Mucosa of descending colon (tissue), 3 donors: ENCODE results near the gene GOLGA6L26. TPM values are rescaled to one million over a fixed set of nuclear protein-coding genes. Genes with fewer than 3 reads are reported as not detected.
A peak's percentile ranks its signal among the peaks of the same experiment; 100 is the strongest.
"Not testable (repeated sequence)": the region's sequence is repeated elsewhere in the genome, so short reads cannot be mapped to it uniquely, and the experiment has no call there.

ENCODE experiments used
- ATAC-seq: fragments of 200-7000 bp; cut with Tn5 transposase; one replicate; pipeline ENCODE4 v1.9.1; 2020; ENCODE audit warnings: mild to moderate bottlenecking, moderate library complexity
- DNase-seq, 3 donors: peaks; one replicate each; pipeline ENCODE4 v3.0.0-alpha.2; 2020
- H3K36me3 ChIP-seq: fragments of 200-600 bp; one replicate; pipeline ENCODE4 v1.8.0; 2021; ENCODE audit warnings: low read depth, mild to moderate bottlenecking
- H3K4me1 ChIP-seq: fragments of 200-600 bp; one replicate; pipeline ENCODE4 v1.8.0; 2021; ENCODE audit warnings: low read depth, mild to moderate bottlenecking
- H3K4me3 ChIP-seq: fragments of 200-600 bp; one replicate; pipeline ENCODE4 v1.8.0; 2021; ENCODE audit warnings: mild to moderate bottlenecking
- H3K9me3 ChIP-seq: fragments of 200-600 bp; one replicate; pipeline ENCODE4 v1.8.0; 2021; ENCODE audit warnings: mild to moderate bottlenecking
- intact Hi-C, 2 donors: fragments of 100-400 bp; cut with DNase I in 1 of 2; cut with micrococcal nuclease in 1 of 2; formaldehyde crosslinking; loops; one replicate each; pipeline versions ENCODE4 v1.11.0 to v1.11.1; 2022; cut with DNase I, micrococcal nuclease
- total RNA-seq, 3 donors: library from RNA; stranded (reverse); fragmentation: NEBNext Ultra II Directional in 2 of 3; extraction: Animal tissue kit (Norgen Biotek cat#: 25700) in 2 of 3; gene quantifications; one replicate each; pipeline versions ENCODE4 v1.2.1 to v1.2.4, GENCODE V29; 2021 to 2023
- donor health status: DM: no; HTN: no; CAD: no; lungs with moderate emphysema.
- donor health status: DM: no; HTN: no; CAD: no.
- donor health status: DM: no; HTN: yes; CAD: no.

GOLGA6L26 gene
- total RNA-seq, 3 donors from 2014 or later: not detected

DNA sequence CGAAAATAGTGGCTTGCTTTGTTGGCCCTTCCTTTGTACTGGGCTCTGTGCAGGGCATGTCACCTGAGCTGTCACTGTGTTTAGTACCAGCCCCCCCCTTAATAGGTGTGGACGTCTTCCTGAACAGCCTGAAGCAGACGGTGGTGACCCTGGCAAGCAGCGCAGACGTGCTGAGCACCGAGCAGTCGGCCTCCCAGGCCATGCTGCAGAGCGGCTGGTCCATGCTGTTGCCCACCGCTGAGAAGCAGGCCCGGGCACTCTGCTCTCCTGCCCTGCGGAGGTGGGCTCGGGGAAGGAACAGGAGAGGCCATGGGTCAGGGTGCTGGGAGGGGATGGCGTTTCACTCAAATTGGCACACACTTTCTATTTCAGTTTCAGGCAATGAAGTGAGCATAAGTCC, 22.8 kb downstream of the GOLGA6L26 start:
- ATAC-seq, H3K4me1 ChIP-seq, H3K9me3 ChIP-seq, H3K4me3 ChIP-seq, intact Hi-C loops, DNase-seq: not testable (repeated sequence)
- peaks cover 10% of the 10 kb centered on the region for H3K36me3 ChIP-seq

DNA sequence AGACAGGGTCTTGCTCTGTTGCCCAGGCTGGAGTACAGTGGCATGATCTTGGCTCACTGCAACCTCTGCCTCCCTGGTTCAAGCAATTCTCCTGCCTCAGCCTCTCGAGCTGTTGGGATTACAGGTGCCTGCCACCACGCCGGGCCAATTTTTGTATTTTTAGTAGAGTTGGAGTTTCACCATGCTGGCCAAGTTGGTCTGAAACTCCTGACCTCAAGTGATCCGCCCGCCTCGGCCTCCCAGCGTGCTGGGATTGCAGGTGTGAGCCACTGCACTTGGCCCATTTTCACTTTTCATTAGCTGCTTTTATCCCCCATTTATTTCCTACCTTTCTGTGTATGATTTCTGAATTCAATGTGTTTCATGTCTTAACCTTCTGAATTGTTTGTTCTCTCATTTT, 28.1 kb downstream of the GOLGA6L26 start:
- intact Hi-C loops, H3K4me3 ChIP-seq, ATAC-seq, H3K9me3 ChIP-seq: not testable (repeated sequence)
- Histone ChIP-seq H3K4me1 (peaks cover 12% of the 10 kb centered on the region), H3K36me3 (peaks cover 10% of the 10 kb centered on the region)
- DNase-seq: peak in 2 of 3 donors; percentile 36 to 47

DNA sequence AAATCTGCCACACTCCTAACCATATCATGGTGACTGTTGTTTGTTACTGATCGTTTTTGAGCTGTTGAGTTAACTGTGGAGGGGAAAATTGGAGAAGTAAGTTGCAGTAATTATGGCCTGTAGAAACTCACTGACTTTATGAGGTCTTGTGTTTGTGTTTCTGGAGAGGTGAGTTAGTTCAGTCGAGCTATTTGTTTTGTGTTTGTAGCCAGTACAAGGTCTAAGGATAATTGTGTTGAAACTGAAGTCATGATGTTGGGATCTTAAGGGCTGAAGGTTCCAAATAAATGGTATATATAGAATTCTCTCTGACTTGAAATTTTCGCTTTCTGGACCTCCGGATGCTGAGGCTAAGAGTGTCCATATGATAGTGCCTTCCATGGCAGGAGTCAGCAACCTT, 29.2 kb downstream of the GOLGA6L26 start:
- H3K4me3 ChIP-seq, H3K9me3 ChIP-seq, DNase-seq, intact Hi-C loops, H3K36me3 ChIP-seq: not testable (repeated sequence)
- H3K4me1 ChIP-seq: peaks cover 12% of the 10 kb centered on the region
- peak; percentile 73 for ATAC-seq

DNA sequence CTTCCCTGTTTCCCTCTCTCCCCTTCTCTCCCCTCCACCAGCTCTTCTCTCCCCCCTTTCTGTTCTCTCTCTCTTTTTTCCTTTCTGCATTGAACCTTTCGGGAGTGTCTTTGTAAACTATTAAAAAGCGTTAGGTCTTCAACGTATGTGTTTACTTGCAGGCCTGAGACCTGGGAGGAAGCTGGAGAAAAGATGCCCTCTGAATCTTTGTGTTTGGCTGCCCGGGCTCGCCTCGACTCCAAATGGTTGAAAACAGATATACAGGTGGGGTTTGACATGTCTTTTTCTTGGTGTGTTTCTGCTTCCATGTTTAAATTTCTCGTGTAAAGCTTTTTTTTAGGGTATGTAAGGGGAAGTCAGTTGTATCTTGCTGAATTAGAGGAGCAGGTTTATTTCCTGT, 29.7 kb downstream of the GOLGA6L26 start:
- H3K36me3 ChIP-seq, intact Hi-C loops, ATAC-seq, H3K9me3 ChIP-seq, H3K4me3 ChIP-seq: not testable (repeated sequence)
- DNase-seq: peak in 1 of 3 donors; percentile 27
- H3K4me1 ChIP-seq: peaks cover 12% of the 10 kb centered on the region

DNA sequence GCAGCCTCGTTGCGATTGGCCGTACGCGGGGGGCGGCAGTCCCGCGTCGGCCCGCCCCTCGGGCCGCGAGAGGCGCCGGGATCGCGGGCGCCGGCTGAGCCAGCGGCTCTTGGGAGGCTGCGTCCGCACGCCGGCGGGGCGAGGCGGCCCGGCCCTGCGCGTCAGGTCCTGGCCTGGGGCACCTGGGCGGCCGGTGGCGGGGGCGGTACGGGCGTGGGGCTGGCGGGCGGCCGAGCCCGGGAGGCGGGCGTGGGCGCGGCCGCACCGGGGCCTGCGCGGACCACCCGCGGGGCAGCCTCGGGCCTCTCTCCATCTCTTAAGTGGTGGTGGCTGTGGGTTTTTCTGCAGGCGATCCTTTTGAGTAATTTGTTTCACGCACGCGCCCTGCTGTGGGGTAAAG, 30.3 kb downstream of the GOLGA6L26 start:
- DNase-seq: peak in 2 of 3 donors; percentile 71 to 81
- H3K4me3 ChIP-seq, ATAC-seq, H3K9me3 ChIP-seq, intact Hi-C loops, H3K36me3 ChIP-seq: not testable (repeated sequence)
- peaks cover 12% of the 10 kb centered on the region for H3K4me1 ChIP-seq

DNA sequence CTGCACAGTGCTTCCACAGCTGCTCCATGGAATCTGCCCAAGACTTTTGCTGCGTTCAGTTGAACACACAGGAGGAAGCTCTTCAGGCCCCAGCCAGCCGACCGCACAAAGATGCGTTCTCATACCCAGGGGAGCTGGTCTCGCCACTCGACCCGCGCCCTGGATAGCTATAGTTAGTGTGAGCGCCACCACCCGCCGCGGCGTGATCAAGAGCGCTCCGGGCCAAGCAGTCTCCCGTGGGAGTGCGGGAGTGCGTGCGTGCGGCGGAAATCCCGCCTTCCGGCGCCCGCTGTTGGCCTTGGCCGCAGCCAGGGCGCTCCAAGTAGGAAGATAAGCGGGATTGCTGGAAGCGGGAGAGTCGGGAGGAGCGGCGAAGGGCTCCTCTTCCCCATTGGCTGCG, 30.8 kb downstream of the GOLGA6L26 start:
- H3K4me3 ChIP-seq, intact Hi-C loops, H3K36me3 ChIP-seq, DNase-seq, H3K9me3 ChIP-seq: not testable (repeated sequence)
- peak; percentile 68 for ATAC-seq
- peaks cover 12% of the 10 kb centered on the region for H3K4me1 ChIP-seq

Other genes with a start within 250 kb of the GOLGA6L26 start
- not detected for gene GOLGA6L1, start 197.4 kb downstream of the GOLGA6L26 start, total RNA-seq
- under 1 TPM; 0.07 to 0.38 (median 0.32) TPM for gene GOLGA8S, start 20.6 kb upstream of the GOLGA6L26 start, total RNA-seq
- gene GOLGA6L2, start 113.0 kb upstream of the GOLGA6L26 start, total RNA-seq: not detected
- 1 to 10 TPM in 1 of 3 donors, under 1 TPM in 1, not detected in 1; 0.61 to 3.6 TPM for gene MKRN3, start 231.5 kb upstream of the GOLGA6L26 start, total RNA-seq